ENCODE results near the gene DEPDC5. TPM values are rescaled to one million over a fixed set of nuclear protein-coding genes. Genes with fewer than 3 reads are reported as not detected.

Gene DEPDC5
- total RNA-seq, 3 donors from 2014 or later, result 13.6 to 20.0 (median 16.1) TPM

DNA sequence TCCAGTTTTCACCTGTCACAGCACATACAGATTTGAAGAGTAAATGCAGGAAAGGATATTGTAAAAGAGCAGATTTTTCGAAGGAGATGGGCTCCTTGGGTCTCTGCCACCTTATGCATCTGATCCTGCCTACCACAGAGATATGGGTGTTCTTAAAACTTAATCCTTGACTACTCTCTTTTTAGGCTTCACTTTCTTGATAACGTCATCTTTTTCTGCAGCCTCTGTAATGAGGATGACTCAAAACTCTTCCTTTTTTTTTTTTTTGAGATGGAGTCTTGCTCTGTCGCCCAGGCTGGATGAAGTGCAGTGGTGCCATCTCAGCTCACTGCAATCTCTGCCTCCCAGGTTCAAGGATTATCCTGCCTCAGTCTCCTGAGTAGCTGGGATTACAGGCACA lies 11.7 kb upstream of the DEPDC5 start:
- DNase-seq (ENCODE audit: low spot score in 2 of 2), result no peak
- TF ChIP-seq, protein P1, sequence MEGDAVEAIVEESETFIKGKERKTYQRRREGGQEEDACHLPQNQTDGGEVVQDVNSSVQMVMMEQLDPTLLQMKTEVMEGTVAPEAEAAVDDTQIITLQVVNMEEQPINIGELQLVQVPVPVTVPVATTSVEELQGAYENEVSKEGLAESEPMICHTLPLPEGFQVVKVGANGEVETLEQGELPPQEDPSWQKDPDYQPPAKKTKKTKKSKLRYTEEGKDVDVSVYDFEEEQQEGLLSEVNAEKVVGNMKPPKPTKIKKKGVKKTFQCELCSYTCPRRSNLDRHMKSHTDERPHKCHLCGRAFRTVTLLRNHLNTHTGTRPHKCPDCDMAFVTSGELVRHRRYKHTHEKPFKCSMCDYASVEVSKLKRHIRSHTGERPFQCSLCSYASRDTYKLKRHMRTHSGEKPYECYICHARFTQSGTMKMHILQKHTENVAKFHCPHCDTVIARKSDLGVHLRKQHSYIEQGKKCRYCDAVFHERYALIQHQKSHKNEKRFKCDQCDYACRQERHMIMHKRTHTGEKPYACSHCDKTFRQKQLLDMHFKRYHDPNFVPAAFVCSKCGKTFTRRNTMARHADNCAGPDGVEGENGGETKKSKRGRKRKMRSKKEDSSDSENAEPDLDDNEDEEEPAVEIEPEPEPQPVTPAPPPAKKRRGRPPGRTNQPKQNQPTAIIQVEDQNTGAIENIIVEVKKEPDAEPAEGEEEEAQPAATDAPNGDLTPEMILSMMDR (IDR thresholded peaks at IDR 0.05), result no peak
- TF ChIP-seq POLR2A (IDR thresholded peaks at IDR 0.05), result no peak
- TF ChIP-seq POLR2AphosphoS5 (IDR thresholded peaks at IDR 0.05), result no peak
- Histone ChIP-seq H3K27me3 (no peaks in the 10 kb centered on the region), H3K4me3 (no peak overlapping the region), H3K36me3 (no peaks in the 10 kb centered on the region), H3K27ac (no peak overlapping the region), H3K4me1 (no peaks in the 10 kb centered on the region), H3K9me3 (no peaks in the 10 kb centered on the region)
- intact Hi-C loops (cut with DNase I; ENCODE audit: low total_unique reads), result no loop called here

DNA sequence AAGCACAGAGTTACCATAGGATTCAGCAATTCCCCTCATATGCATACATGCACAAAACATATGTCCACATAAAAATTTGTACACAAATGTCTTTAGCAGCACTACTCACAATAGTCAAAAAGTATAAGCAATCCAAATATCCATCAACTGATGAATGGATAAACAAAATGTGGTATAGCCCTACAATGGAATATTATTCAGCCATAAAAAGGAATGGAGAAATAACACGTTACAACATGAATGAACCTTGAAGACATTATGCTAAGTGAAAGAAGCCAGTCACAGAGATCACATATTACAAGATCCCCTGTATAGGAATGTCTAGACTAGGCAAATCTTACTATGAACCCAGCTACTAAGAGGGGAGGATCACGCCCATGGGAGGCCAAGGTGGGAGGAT lies 11.1 kb upstream of the DEPDC5 start:
- intact Hi-C loops (cut with DNase I; ENCODE audit: low total_unique reads), result no loop called here

DNA sequence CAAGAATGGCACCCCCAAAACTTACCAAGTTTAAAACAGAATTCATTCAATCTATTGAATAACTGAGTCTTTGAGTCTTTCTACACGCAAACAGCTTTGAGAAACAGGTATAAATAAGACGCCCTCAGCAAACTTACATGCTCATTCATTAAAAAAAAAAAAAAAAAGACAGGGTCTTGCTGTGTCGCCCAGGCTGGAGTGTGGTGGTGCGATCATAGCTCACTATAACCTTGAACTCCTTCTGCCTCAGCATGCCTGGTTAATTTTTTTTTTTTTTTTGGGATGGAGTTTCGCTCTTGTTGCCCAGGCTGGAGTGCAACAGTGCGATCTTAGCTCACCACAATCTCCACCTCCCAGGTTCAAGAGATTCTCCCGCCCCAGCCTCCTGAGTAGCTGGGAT lies 9.9 kb upstream of the DEPDC5 start:
- Histone ChIP-seq H3K27ac (no peak overlapping the region), H3K4me1 (no peaks in the 10 kb centered on the region), H3K4me3 (no peak overlapping the region), H3K9me3 (no peaks in the 10 kb centered on the region), H3K36me3 (no peaks in the 10 kb centered on the region), H3K27me3 (no peaks in the 10 kb centered on the region)
- DNase-seq (ENCODE audit: low spot score in 2 of 2), result no peak
- intact Hi-C loops (cut with DNase I; ENCODE audit: low total_unique reads), result no loop called here
- TF ChIP-seq POLR2A (IDR thresholded peaks at IDR 0.05) (no peak), POLR2AphosphoS5 (IDR thresholded peaks at IDR 0.05) (no peak)
- TF ChIP-seq, protein P1 (IDR thresholded peaks at IDR 0.05), result no peak

More for the DNA sequence above, 11.1 kb upstream of the DEPDC5 start:
- TF ChIP-seq POLR2AphosphoS5 (IDR thresholded peaks at IDR 0.05) (no peak), POLR2A (IDR thresholded peaks at IDR 0.05) (no peak)
- TF ChIP-seq, protein P1 (IDR thresholded peaks at IDR 0.05), result no peak
- Histone ChIP-seq H3K4me1 (no peaks in the 10 kb centered on the region), H3K27me3 (no peaks in the 10 kb centered on the region), H3K4me3 (no peak overlapping the region), H3K27ac (no peak overlapping the region), H3K36me3 (no peaks in the 10 kb centered on the region), H3K9me3 (no peaks in the 10 kb centered on the region)
- DNase-seq (ENCODE audit: low spot score in 2 of 2), result no peak

DNA sequence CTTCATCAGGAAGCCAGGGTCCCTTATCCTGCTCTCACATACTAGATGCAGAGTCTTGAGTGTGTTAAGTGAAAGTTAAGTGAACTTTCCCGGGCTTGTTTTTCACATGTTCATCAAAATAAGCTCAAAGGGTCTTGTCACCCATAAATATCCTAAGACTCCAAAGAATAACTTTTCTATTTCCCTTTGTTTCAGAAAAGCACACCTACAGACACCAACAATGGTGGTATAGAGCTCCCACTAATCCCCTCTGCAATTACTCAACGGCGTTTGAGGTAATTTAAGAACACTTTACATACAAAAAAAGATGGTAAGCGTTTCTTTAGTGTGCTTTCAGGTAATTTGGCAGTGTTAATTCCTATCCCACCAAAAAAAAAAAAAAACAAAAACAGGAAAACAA lies 6.4 kb upstream of the DEPDC5 start:
- no peak for TF ChIP-seq POLR2AphosphoS5 (IDR thresholded peaks at IDR 0.05)
- TF ChIP-seq, protein P1 (IDR thresholded peaks at IDR 0.05), result no peak
- TF ChIP-seq POLR2A (IDR thresholded peaks at IDR 0.05), result no peak
- Histone ChIP-seq H3K27ac (no peak overlapping the region), H3K4me3 (no peak overlapping the region), H3K36me3 (no peaks in the 10 kb centered on the region), H3K27me3 (no peaks in the 10 kb centered on the region), H3K4me1 (no peaks in the 10 kb centered on the region), H3K9me3 (no peaks in the 10 kb centered on the region)
- DNase-seq (ENCODE audit: low spot score in 2 of 2), result no peak
- intact Hi-C loops (cut with DNase I; ENCODE audit: low total_unique reads), result no loop called here

DNA sequence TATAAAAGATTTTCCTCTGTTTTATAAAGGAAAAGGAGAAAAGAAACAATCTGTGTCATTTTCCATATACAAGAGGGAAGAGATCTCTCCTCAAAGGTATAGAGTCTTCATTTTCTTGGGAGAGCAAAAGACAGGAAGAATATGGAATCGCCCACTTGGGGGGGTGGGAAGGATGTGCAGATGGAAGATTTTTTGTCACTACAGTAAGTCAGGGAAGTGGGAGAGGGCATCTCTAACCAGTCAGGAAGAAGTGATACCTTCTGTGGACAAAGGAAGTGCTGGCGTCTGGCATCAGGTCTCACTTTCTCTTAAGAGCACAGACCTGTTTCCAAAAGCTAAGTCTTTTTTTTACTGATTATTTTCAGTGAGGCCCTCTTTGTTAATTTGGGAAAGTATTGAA lies 5.3 kb upstream of the DEPDC5 start:
- TF ChIP-seq, protein P1 (IDR thresholded peaks at IDR 0.05), result no peak
- no peak for TF ChIP-seq POLR2AphosphoS5 (IDR thresholded peaks at IDR 0.05)
- no peak for TF ChIP-seq POLR2A (IDR thresholded peaks at IDR 0.05)
- Histone ChIP-seq H3K27me3 (no peaks in the 10 kb centered on the region), H3K27ac (no peak overlapping the region), H3K4me1 (peaks cover 0 to 4% of the 10 kb centered on the region in 2 donors), H3K4me3 (peak overlapping the region; percentile 88 to 100 (median 93)), H3K9me3 (no peaks in the 10 kb centered on the region), H3K36me3 (no peaks in the 10 kb centered on the region)
- DNase-seq (ENCODE audit: low spot score in 2 of 2), result no peak
- intact Hi-C loops (cut with DNase I; ENCODE audit: low total_unique reads), result no loop called here

Data from breast epithelium (tissue), 4 donors.